ENCODE results near the gene AHR.

DNA sequence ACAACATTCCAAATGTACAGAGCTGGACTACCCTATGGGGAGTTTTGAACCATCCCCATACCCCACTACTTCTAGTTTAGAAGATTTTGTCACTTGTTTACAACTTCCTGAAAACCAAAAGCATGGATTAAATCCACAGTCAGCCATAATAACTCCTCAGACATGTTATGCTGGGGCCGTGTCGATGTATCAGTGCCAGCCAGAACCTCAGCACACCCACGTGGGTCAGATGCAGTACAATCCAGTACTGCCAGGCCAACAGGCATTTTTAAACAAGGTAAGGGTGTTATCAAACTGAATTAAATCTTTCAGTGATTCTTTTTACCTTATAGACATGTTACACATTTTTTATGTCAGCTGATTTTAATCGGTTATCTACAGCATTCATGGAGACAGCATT is 41.5 kb downstream of the AHR start:
- TF ChIP-seq, protein P1, sequence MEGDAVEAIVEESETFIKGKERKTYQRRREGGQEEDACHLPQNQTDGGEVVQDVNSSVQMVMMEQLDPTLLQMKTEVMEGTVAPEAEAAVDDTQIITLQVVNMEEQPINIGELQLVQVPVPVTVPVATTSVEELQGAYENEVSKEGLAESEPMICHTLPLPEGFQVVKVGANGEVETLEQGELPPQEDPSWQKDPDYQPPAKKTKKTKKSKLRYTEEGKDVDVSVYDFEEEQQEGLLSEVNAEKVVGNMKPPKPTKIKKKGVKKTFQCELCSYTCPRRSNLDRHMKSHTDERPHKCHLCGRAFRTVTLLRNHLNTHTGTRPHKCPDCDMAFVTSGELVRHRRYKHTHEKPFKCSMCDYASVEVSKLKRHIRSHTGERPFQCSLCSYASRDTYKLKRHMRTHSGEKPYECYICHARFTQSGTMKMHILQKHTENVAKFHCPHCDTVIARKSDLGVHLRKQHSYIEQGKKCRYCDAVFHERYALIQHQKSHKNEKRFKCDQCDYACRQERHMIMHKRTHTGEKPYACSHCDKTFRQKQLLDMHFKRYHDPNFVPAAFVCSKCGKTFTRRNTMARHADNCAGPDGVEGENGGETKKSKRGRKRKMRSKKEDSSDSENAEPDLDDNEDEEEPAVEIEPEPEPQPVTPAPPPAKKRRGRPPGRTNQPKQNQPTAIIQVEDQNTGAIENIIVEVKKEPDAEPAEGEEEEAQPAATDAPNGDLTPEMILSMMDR (IDR thresholded peaks at IDR 0.05; ENCODE audit: extremely low read depth in 1 of 2, insufficient read depth in 1 of 2, low read depth in 1 of 2, low read length in 2 of 2), result no peak
- TF ChIP-seq, protein P2, sequence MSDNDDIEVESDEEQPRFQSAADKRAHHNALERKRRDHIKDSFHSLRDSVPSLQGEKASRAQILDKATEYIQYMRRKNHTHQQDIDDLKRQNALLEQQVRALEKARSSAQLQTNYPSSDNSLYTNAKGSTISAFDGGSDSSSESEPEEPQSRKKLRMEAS (IDR thresholded peaks at IDR 0.05; ENCODE audit: insufficient read depth, insufficient read length), result no peak
- TF ChIP-seq POLR2AphosphoS5 (IDR thresholded peaks at IDR 0.05; ENCODE audit: insufficient read depth, low read depth, low read length) (no peak), POLR2A (IDR thresholded peaks at IDR 0.05; ENCODE audit: low read depth, low read length) (no peak), EZH2 (IDR thresholded peaks at IDR 0.05; ENCODE audit: borderline replicate concordance, low read depth, low read length, severe bottlenecking) (no peak), FOS (IDR thresholded peaks at IDR 0.05; ENCODE audit: borderline replicate concordance, insufficient read depth, low read length) (no peak)

Measured in endothelial cell of umbilical vein (primary cell).